AG10803 (cell line): ENCODE results near the gene DGKG.

Source experiments
- DNase-seq: peaks from one replicate; pipeline ENCODE4 v3.0.0; 2010; ENCODE audit warnings: low read depth
- H3K4me3 ChIP-seq: 2 replicates; pipeline ENCODE4 v1.5.1; 2011; ENCODE audit warnings: mild to moderate bottlenecking, low read length, control low read depth
- TF ChIP-seq, protein P1 (sequence below): conservative IDR thresholded peaks from 2 replicates; pipeline ENCODE4 v1.5.1; 2011; ENCODE audit warnings: mild to moderate bottlenecking, low read length, control low read depth, inconsistent platforms

DGKG gene

GRCh38 chr3:186359078-186359477 lies 3.0 kb downstream of the DGKG start:
- DNase-seq, result no peak
- H3K4me3 ChIP-seq, result no peak overlapping the region
- TF ChIP-seq, protein P1, sequence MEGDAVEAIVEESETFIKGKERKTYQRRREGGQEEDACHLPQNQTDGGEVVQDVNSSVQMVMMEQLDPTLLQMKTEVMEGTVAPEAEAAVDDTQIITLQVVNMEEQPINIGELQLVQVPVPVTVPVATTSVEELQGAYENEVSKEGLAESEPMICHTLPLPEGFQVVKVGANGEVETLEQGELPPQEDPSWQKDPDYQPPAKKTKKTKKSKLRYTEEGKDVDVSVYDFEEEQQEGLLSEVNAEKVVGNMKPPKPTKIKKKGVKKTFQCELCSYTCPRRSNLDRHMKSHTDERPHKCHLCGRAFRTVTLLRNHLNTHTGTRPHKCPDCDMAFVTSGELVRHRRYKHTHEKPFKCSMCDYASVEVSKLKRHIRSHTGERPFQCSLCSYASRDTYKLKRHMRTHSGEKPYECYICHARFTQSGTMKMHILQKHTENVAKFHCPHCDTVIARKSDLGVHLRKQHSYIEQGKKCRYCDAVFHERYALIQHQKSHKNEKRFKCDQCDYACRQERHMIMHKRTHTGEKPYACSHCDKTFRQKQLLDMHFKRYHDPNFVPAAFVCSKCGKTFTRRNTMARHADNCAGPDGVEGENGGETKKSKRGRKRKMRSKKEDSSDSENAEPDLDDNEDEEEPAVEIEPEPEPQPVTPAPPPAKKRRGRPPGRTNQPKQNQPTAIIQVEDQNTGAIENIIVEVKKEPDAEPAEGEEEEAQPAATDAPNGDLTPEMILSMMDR, result no peak

GRCh38 chr3:186356152-186356551 lies 5.9 kb downstream of the DGKG start:
- DNase-seq, result no peak
- no peak overlapping the region for H3K4me3 ChIP-seq
- TF ChIP-seq, protein P1, result no peak

DNA sequence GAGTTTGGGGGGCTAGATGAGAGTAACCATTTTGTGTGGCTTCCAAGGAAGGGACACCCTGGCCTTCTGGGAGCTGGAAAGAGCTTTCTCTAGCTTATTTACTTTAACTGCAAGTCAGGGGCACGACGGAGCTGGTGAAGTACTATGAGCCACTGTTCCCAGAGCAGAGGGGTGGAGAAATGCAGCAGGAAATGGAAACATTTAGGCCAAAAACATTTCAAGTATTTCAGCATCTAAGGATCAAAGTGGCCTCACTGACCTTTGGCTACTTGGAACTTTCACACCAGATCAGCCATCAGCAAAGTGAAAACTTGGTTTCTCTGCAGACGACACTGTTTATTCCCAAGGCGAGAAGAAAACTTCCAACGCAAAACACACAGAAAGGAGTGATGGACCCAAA lies 7.9 kb downstream of the DGKG start:
- TF ChIP-seq, protein P1, result no peak
- DNase-seq, result no peak
- H3K4me3 ChIP-seq, result no peak overlapping the region

DNA sequence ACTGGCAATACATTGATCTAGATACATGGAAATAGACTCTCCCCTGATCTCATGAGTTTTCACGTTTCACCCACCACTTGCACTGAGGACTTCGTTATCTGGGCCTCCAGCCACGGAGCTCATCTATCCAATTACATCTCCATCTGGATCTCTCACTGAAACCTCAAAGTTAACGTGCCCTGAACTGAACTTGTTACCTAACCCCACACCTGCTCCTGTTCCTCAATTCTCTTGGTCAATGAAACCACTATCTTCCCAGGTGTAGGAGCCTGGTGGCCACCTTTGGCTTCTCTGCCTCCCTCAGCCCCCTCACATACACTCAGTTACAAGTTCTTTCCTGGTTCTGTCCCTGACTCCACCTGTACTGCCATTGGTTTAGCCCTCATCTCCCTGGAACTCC lies 9.7 kb downstream of the DGKG start:
- H3K4me3 ChIP-seq, result no peak overlapping the region
- TF ChIP-seq, protein P1, result no peak
- no peak for DNase-seq

DNA sequence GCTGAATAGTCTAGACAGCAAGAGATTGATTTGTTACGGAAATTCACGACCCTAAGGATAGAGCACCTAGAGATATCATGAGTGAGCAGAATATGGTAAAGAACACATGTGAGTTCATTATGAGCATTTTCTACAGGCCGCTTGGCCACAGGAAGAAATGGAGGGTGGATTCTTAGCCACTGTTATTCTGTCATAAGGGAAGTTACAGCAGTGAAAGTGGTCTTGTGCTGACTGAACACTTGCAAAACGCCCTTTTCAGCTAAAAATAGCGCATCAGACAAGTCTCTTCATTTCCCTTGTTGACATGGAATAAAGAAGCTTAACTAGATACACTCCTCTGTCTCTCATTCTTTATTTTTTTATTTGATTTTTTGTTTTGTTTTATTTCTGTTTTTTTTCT lies 19.8 kb downstream of the DGKG start:
- TF ChIP-seq, protein P1, result no peak
- no peak overlapping the region for H3K4me3 ChIP-seq
- DNase-seq, result no peak

GRCh38 chr3:186340204-186340603 lies 21.8 kb downstream of the DGKG start:
- no peak overlapping the region for H3K4me3 ChIP-seq
- DNase-seq, result no peak
- TF ChIP-seq, protein P1, result no peak

GRCh38 chr3:186339180-186339918 lies 22.7 kb downstream of the DGKG start:
- no peak for DNase-seq
- TF ChIP-seq, protein P1, result no peak
- no peak overlapping the region for H3K4me3 ChIP-seq
